DND-41 (cell line): Measurements from ENCODE around the gene MAPK1.
"Not testable (repeated sequence)": the region's sequence is repeated elsewhere in the genome, so short reads cannot be mapped to it uniquely, and the experiment has no call there.

ENCODE experiments used
- CTCF ChIP-seq: IDR thresholded peaks from 2 replicates; pipeline ENCODE4 v1.5.1; 2012; ENCODE audit warnings: borderline replicate concordance, low read length, moderate library complexity, mild to moderate bottlenecking; ENCODE audit not compliant: poor library complexity, severe bottlenecking; ENCODE audit errors: extremely low read depth
- EZH2 ChIP-seq: IDR thresholded peaks from 3 replicates; pipeline ENCODE4 v1.6.1; 2012; ENCODE audit warnings: borderline replicate concordance, low read depth, mild to moderate bottlenecking, moderate library complexity, low read length, inconsistent platforms; ENCODE audit not compliant: severe bottlenecking

- TF ChIP-seq EZH2, CTCF: not testable (repeated sequence)
Measured at GRCh38 chr22:21724496-21724895, 142.9 kb downstream of the MAPK1 start.
